ENCODE results near the gene NTMT1.

DNA sequence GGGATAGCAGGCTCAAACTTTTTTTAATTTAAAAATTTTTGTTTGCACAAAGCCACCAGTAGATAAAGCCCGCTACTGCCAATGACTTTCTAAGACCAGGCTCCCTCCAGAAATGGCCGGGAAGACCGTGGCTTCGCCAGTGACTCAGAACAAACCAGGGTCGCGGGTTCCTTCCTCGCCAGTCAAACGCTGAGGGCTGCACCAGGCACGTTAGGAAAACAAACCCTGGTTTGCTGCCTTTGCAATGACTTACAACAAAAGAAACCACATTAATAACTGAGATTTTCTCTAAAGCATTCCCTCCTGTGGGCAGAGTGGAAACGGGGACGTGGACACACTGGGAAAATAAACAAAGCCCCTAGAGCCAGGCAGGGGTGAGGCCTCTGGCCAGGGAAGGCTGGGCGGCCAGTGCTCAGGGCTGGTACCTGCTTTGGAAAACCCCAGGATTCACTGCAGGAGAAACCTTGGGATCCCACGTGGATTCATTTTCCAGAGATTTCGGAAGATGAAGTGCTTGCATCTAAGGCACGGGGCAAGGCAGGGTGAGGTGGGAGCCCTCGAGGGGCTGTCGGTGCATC is 43.3 kb downstream of the NTMT1 start:
- TF ChIP-seq, protein P1, sequence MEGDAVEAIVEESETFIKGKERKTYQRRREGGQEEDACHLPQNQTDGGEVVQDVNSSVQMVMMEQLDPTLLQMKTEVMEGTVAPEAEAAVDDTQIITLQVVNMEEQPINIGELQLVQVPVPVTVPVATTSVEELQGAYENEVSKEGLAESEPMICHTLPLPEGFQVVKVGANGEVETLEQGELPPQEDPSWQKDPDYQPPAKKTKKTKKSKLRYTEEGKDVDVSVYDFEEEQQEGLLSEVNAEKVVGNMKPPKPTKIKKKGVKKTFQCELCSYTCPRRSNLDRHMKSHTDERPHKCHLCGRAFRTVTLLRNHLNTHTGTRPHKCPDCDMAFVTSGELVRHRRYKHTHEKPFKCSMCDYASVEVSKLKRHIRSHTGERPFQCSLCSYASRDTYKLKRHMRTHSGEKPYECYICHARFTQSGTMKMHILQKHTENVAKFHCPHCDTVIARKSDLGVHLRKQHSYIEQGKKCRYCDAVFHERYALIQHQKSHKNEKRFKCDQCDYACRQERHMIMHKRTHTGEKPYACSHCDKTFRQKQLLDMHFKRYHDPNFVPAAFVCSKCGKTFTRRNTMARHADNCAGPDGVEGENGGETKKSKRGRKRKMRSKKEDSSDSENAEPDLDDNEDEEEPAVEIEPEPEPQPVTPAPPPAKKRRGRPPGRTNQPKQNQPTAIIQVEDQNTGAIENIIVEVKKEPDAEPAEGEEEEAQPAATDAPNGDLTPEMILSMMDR (conservative IDR thresholded peaks at IDR 0.05; ENCODE audit: low read depth, low read length) = no peak
- no peak for TF ChIP-seq EZH2 (IDR thresholded peaks at IDR 0.05; ENCODE audit: borderline replicate concordance, low read depth, low read length, poor library complexity, severe bottlenecking)
